Islet of Langerhans (tissue), 1 donor: ENCODE measurements around the gene CLEC4D.
"Not testable (repeated sequence)": the region's sequence is repeated elsewhere in the genome, so short reads cannot be mapped to it uniquely, and the experiment has no call there.

ENCODE experiments used
- FAIRE-seq: peaks from one replicate; lab custom pipeline; 2011; peaks lifted over from hg19 to GRCh38; lab: Jason Lieb, UNC

CLEC4D gene

GRCh38 chr12:8513256-8513655, at the start of gene CLEC4D:
TSS of gene CLEC4D (plus strand) at chr12:8513503. CDS start at chr12:8513733, 230 bp downstream.
- no peak for FAIRE-seq

GRCh38 chr12:8465301-8465996, 47.9 kb upstream of the CLEC4D start:
- no peak for FAIRE-seq

GRCh38 chr12:8466241-8466640, 47.1 kb upstream of the CLEC4D start:
- FAIRE-seq, result no peak

- no peak for FAIRE-seq
Measured at GRCh38 chr12:8471090-8471489, 42.2 kb upstream of the CLEC4D start.

- no peak for FAIRE-seq
Measured at GRCh38 chr12:8475508-8476203, 37.6 kb upstream of the CLEC4D start.

GRCh38 chr12:8482571-8483061, 30.7 kb upstream of the CLEC4D start:
- no peak for FAIRE-seq

- FAIRE-seq, result no peak
Measured at GRCh38 chr12:8483079-8483478, 30.2 kb upstream of the CLEC4D start.

- FAIRE-seq, result no peak
Measured at GRCh38 chr12:8491646-8492530, 21.4 kb upstream of the CLEC4D start.

- no peak for FAIRE-seq
Measured at GRCh38 chr12:8493084-8493483, 20.2 kb upstream of the CLEC4D start.

- not testable (repeated sequence) for FAIRE-seq
Measured at GRCh38 chr12:8495671-8496070, 17.6 kb upstream of the CLEC4D start.

GRCh38 chr12:8496074-8496473, 17.2 kb upstream of the CLEC4D start:
- not testable (repeated sequence) for FAIRE-seq

GRCh38 chr12:8499616-8500015, 13.7 kb upstream of the CLEC4D start:
- no peak for FAIRE-seq

GRCh38 chr12:8501720-8502119, 11.6 kb upstream of the CLEC4D start:
- no peak for FAIRE-seq

GRCh38 chr12:8504351-8504750, 9.0 kb upstream of the CLEC4D start:
- no peak for FAIRE-seq

GRCh38 chr12:8507596-8507995, 5.7 kb upstream of the CLEC4D start:
- FAIRE-seq, result no peak

GRCh38 chr12:8508223-8508622, 5.1 kb upstream of the CLEC4D start:
- no peak for FAIRE-seq

- no peak for FAIRE-seq
Measured at GRCh38 chr12:8508910-8509841, 4.1 kb upstream of the CLEC4D start.

- no peak for FAIRE-seq
Measured at GRCh38 chr12:8517971-8518370, 4.7 kb downstream of the CLEC4D start.

- FAIRE-seq, result no peak
Measured at GRCh38 chr12:8519171-8519570, 5.9 kb downstream of the CLEC4D start.

- FAIRE-seq, result no peak
Measured at GRCh38 chr12:8527250-8528130, 14.2 kb downstream of the CLEC4D start.

- no peak for FAIRE-seq
Measured at GRCh38 chr12:8532045-8532444, 18.7 kb downstream of the CLEC4D start.
